ENCODE measurements around the gene ZNF276. TPM values are rescaled to one million over a fixed set of nuclear protein-coding genes. Genes with fewer than 3 reads are reported as not detected.

ZNF276 gene
- total and polyA plus RNA-seq, 2 donors (not counting 1 experiment from before 2014, with no cell fraction given) = 6.2 to 12.7 TPM

- Histone ChIP-seq H3K79me2 (ENCODE audit: control insufficient read depth, insufficient read depth, low read length) (no peaks in the 10 kb centered on the region), H3K27me3 (ENCODE audit: control insufficient read depth, insufficient read depth, low read length) (no peaks in the 10 kb centered on the region), H3K9ac (ENCODE audit: insufficient read depth, low read length) (no peak overlapping the region), H3K4me2 (ENCODE audit: extremely low read depth, insufficient read depth, low read length) (no peak overlapping the region), H4K20me1 (ENCODE audit: control insufficient read depth, extremely low read depth, insufficient read depth, low read length) (no peaks in the 10 kb centered on the region), H3K36me3 (ENCODE audit: control insufficient read depth, insufficient read depth, low read length) (peaks cover 4% of the 10 kb centered on the region), H3K4me1 (ENCODE audit: control insufficient read depth, extremely low read depth, insufficient read depth, low read length) (no peaks in the 10 kb centered on the region), H2AFZ (ENCODE audit: low read length) (peak overlapping the region; percentile 16), H3K9me3 (ENCODE audit: control insufficient read depth, insufficient read depth, low read depth, low read length) (no peaks in the 10 kb centered on the region), H3K27ac (ENCODE audit: insufficient read depth, low read length) (peak overlapping the region; percentile 16), H3K4me3 (replicated peaks in 1 of 4; ENCODE audit: control extremely low read depth in 1 of 4, insufficient read depth in 1 of 4, low read depth in 3 of 4, low read length in 4 of 4) (no peak overlapping the region)
- TF ChIP-seq EZH2 (IDR thresholded peaks at IDR 0.05; ENCODE audit: low read length, missing control alignments) (no peak), CTCF (conservative IDR thresholded peaks at IDR 0.05 in 1 of 2, IDR thresholded peaks at IDR 0.05 in 1 of 2; ENCODE audit: low read depth in 1 of 2, low read length in 2 of 2) (no peak)
- no peak for DNase-seq (ENCODE audit: low read depth in 2 of 2)
Measured at GRCh38 chr16:89764711-89765201, 43.4 kb downstream of the ZNF276 start.

GRCh38 chr16:89765292-89765830, 44.0 kb downstream of the ZNF276 start:
- TF ChIP-seq CTCF (conservative IDR thresholded peaks at IDR 0.05 in 1 of 2, IDR thresholded peaks at IDR 0.05 in 1 of 2; ENCODE audit: low read depth in 1 of 2, low read length in 2 of 2) (no peak), EZH2 (IDR thresholded peaks at IDR 0.05; ENCODE audit: low read length, missing control alignments) (no peak)
- H3K4me1 ChIP-seq (ENCODE audit: control insufficient read depth, extremely low read depth, insufficient read depth, low read length) = no peaks in the 10 kb centered on the region
- H2AFZ ChIP-seq (ENCODE audit: low read length) = no peak overlapping the region
- DNase-seq (ENCODE audit: low read depth in 2 of 2) = no peak
- no peak overlapping the region for H3K9ac ChIP-seq (ENCODE audit: insufficient read depth, low read length)
- H3K36me3 ChIP-seq (ENCODE audit: control insufficient read depth, insufficient read depth, low read length) = peaks cover 4% of the 10 kb centered on the region
- no peak overlapping the region for H3K27ac ChIP-seq (ENCODE audit: insufficient read depth, low read length)
- H3K4me2 ChIP-seq (ENCODE audit: extremely low read depth, insufficient read depth, low read length) = no peak overlapping the region
- no peaks in the 10 kb centered on the region for H4K20me1 ChIP-seq (ENCODE audit: control insufficient read depth, extremely low read depth, insufficient read depth, low read length)
- no peaks in the 10 kb centered on the region for H3K27me3 ChIP-seq (ENCODE audit: control insufficient read depth, insufficient read depth, low read length)
- H3K79me2 ChIP-seq (ENCODE audit: control insufficient read depth, insufficient read depth, low read length) = no peaks in the 10 kb centered on the region
- H3K9me3 ChIP-seq (ENCODE audit: control insufficient read depth, insufficient read depth, low read depth, low read length) = no peaks in the 10 kb centered on the region
- H3K4me3 ChIP-seq (replicated peaks in 1 of 4; ENCODE audit: control extremely low read depth in 1 of 4, insufficient read depth in 1 of 4, low read depth in 3 of 4, low read length in 4 of 4) = no peak overlapping the region

GRCh38 chr16:89770367-89770766, 49.0 kb downstream of the ZNF276 start:
- Histone ChIP-seq H3K9me3 (ENCODE audit: control insufficient read depth, insufficient read depth, low read depth, low read length) (no peaks in the 10 kb centered on the region), H3K36me3 (ENCODE audit: control insufficient read depth, insufficient read depth, low read length) (peaks cover 9% of the 10 kb centered on the region), H3K4me2 (ENCODE audit: extremely low read depth, insufficient read depth, low read length) (no peak overlapping the region), H4K20me1 (ENCODE audit: control insufficient read depth, extremely low read depth, insufficient read depth, low read length) (no peaks in the 10 kb centered on the region), H3K79me2 (ENCODE audit: control insufficient read depth, insufficient read depth, low read length) (no peaks in the 10 kb centered on the region), H3K4me3 (replicated peaks in 1 of 4; ENCODE audit: control extremely low read depth in 1 of 4, insufficient read depth in 1 of 4, low read depth in 3 of 4, low read length in 4 of 4) (no peak overlapping the region), H3K4me1 (ENCODE audit: control insufficient read depth, extremely low read depth, insufficient read depth, low read length) (no peaks in the 10 kb centered on the region), H3K9ac (ENCODE audit: insufficient read depth, low read length) (no peak overlapping the region), H3K27me3 (ENCODE audit: control insufficient read depth, insufficient read depth, low read length) (no peaks in the 10 kb centered on the region), H2AFZ (ENCODE audit: low read length) (no peak overlapping the region), H3K27ac (ENCODE audit: insufficient read depth, low read length) (no peak overlapping the region)
- TF ChIP-seq CTCF (conservative IDR thresholded peaks at IDR 0.05 in 1 of 2, IDR thresholded peaks at IDR 0.05 in 1 of 2; ENCODE audit: low read depth in 1 of 2, low read length in 2 of 2) (no peak), EZH2 (IDR thresholded peaks at IDR 0.05; ENCODE audit: low read length, missing control alignments) (no peak)
- DNase-seq (ENCODE audit: low read depth in 2 of 2) = no peak
